A673 (cell line): Measurements from ENCODE around the gene SAMD3. TPM values are rescaled to one million over a fixed set of nuclear protein-coding genes. Genes with fewer than 3 reads are reported as not detected.

ENCODE experiments used
- BruUV-seq: library from RNA; stranded (reverse); fragments of 400-500 nt; replicated peaks from 2 replicates; lab custom pipeline; 2021; lab: Mats Ljungman, UMichigan
- CTCF ChIA-PET: fragments of 300-600 bp; sonication (Branson Sonifier 250); formaldehyde crosslinking; loops from one replicate; lab custom pipeline; 2022; ENCODE audit warnings: antibody characterized with exemption; lab: Charles Lee
- POLR2A ChIA-PET: fragments of 300-600 bp; sonication (Branson Sonifier 250); formaldehyde crosslinking; loops from one replicate; lab custom pipeline; 2022; ENCODE audit warnings: antibody characterized with exemption; ENCODE audit not compliant: low non-redundant PET; lab: Charles Lee
- DNase-seq: peaks from one replicate; pipeline ENCODE4 v3.0.0-alpha.2; 2015; ENCODE audit warnings: low spot score
- H3K27ac ChIP-seq: fragments of 200-600 bp; sonication (generic); 2 replicates; pipeline ENCODE4 v1.5.1; 2016; ENCODE audit warnings: mixed run types, low read depth, mild to moderate bottlenecking, mixed read lengths, antibody characterized with exemption, low read length; ENCODE audit not compliant: poor library complexity, severe bottlenecking
- H3K27me3 ChIP-seq: fragments of 200-600 bp; sonication (generic); replicated peaks from 2 replicates; pipeline ENCODE4 v1.6.1; 2017; ENCODE audit warnings: mixed run types, low read depth, mild to moderate bottlenecking, mixed read lengths, antibody characterized with exemption, low read length; ENCODE audit not compliant: insufficient read depth, poor library complexity
- H3K36me3 ChIP-seq: fragments of 200-600 bp; sonication (generic); 2 replicates; pipeline ENCODE4 v1.6.1; 2016; ENCODE audit warnings: mixed run types, mild to moderate bottlenecking, mixed read lengths, antibody characterized with exemption, low read length; ENCODE audit not compliant: insufficient read depth, poor library complexity, severe bottlenecking
- H3K4me1 ChIP-seq: fragments of 200-600 bp; sonication (generic); 2 replicates; pipeline ENCODE4 v1.6.1; 2017; ENCODE audit warnings: mixed run types, mild to moderate bottlenecking, mixed read lengths, antibody characterized with exemption, low read length; ENCODE audit not compliant: insufficient read depth, poor library complexity, severe bottlenecking
- H3K4me3 ChIP-seq: fragments of 200-600 bp; sonication (generic); 2 replicates; pipeline ENCODE4 v1.5.1; 2016; ENCODE audit warnings: low read depth, mixed run types, mild to moderate bottlenecking, mixed read lengths, low read length; ENCODE audit not compliant: poor library complexity, severe bottlenecking
- H3K9me3 ChIP-seq: fragments of 200-600 bp; sonication (generic); 2 replicates; pipeline ENCODE4 v1.6.1; 2016; ENCODE audit warnings: mixed run types, low read depth, mild to moderate bottlenecking, mixed read lengths, antibody characterized with exemption, low read length; ENCODE audit not compliant: poor library complexity, severe bottlenecking
- CTCF ChIP-seq: fragments of 300-800, 200-600 bp; sonication (generic); conservative IDR thresholded peaks from 2 replicates; pipeline ENCODE4 v1.5.1; 2017; ENCODE audit warnings: low read depth, mild to moderate bottlenecking, antibody characterized with exemption, low read length, moderate library complexity, mixed read lengths
- EZH2 ChIP-seq: fragments of 200-600 bp; sonication (generic); IDR thresholded peaks from 2 replicates; pipeline ENCODE4 v1.6.1; 2017; ENCODE audit warnings: borderline replicate concordance, low read depth, mild to moderate bottlenecking, mixed read lengths, antibody characterized with exemption, low read length; ENCODE audit not compliant: poor library complexity, severe bottlenecking
- intact Hi-C: fragments of 100-400 bp; cut with micrococcal nuclease; formaldehyde crosslinking; loops from one replicate; pipeline ENCODE4 v1.10.0; 2022; ENCODE audit not compliant: unreplicated experiment
- total RNA-seq: library from RNA; stranded (reverse); gene quantifications from 2 replicates; pipeline ENCODE4 v1.2.3, GENCODE V29; 2021

The SAMD3 gene
- total RNA-seq, 1 experiment from 2014 or later, result not detected

GRCh38 chr6:130218134-130218533 is 4.6 kb downstream of the SAMD3 start:
- Histone ChIP-seq H3K4me3 (no peak overlapping the region), H3K36me3 (no peaks in the 10 kb centered on the region), H3K27me3 (peaks cover 9% of the 10 kb centered on the region), H3K27ac (no peak overlapping the region), H3K9me3 (no peaks in the 10 kb centered on the region), H3K4me1 (no peaks in the 10 kb centered on the region)
- TF ChIP-seq CTCF (no peak), EZH2 (no peak)
- intact Hi-C loops, result no loop called here
- no peak for DNase-seq
- CTCF ChIA-PET, result no interaction called here
- POLR2A ChIA-PET, result no interaction called here
- BruUV-seq, result no TSS peak

DNA sequence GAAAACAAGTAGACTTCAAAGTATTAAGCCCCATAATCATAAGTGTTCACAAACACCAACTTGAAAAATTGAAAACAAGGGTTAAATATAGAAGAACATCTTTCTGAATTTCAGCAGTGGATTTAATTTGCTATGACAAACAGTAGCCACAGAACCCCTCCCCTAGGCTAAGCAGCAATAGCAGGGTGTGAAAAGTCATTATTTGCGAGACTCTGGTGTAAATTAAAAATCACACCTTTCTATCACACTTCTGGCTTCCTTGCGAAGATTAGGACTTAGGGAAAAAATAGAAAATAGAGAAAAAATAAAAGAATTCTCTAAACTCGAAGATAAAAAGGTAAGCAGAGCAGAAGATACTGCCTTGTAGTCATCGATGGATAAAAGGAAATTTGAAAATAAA is 6.1 kb downstream of the SAMD3 start:
- no peak overlapping the region for H3K4me3 ChIP-seq
- intact Hi-C loops, result no loop called here
- H3K27me3 ChIP-seq, result peaks cover 9% of the 10 kb centered on the region
- no peaks in the 10 kb centered on the region for H3K4me1 ChIP-seq
- no peak for TF ChIP-seq CTCF
- TF ChIP-seq EZH2, result no peak
- ChIA-PET POLR2A (no interaction called here), CTCF (no interaction called here)
- no peak overlapping the region for H3K27ac ChIP-seq
- no peak for DNase-seq
- no peaks in the 10 kb centered on the region for H3K9me3 ChIP-seq
- no peaks in the 10 kb centered on the region for H3K36me3 ChIP-seq
- BruUV-seq, result no TSS peak

DNA sequence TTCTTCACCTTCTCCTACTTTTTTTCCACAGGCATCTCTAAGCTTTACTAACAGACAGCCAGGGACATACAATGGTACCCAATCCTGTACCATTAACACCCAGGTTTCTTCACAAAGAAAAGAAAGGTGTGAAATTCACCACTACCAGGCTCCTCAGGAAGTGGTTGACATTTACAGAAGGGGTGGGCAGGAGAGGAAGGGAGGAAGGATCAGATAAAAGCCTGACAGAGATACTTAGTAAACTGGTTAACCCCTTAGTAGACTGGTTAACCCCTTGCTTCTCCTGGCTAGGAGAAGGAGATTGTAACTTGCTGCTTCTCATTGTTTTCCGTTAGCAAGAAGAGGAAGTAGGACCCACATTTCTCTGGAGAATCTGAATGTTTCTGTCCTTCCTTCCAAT is 7.2 kb downstream of the SAMD3 start:
- TF ChIP-seq EZH2 (no peak), CTCF (no peak)
- CTCF ChIA-PET, result no interaction called here
- DNase-seq, result no peak
- H3K27ac ChIP-seq, result no peak overlapping the region
- H3K4me3 ChIP-seq, result no peak overlapping the region
- peaks cover 9% of the 10 kb centered on the region for H3K27me3 ChIP-seq
- intact Hi-C loops, result no loop called here
- H3K36me3 ChIP-seq, result no peaks in the 10 kb centered on the region
- no peaks in the 10 kb centered on the region for H3K4me1 ChIP-seq
- no peaks in the 10 kb centered on the region for H3K9me3 ChIP-seq
- POLR2A ChIA-PET, result no interaction called here
- BruUV-seq, result no TSS peak
